ENCODE results near the gene FAM193B.

The FAM193B gene

GRCh38 chr5:177575488-177575887, 21.1 kb upstream of the FAM193B start:
- TF ChIP-seq SPI1 (IDR thresholded peaks at IDR 0.05; ENCODE audit: borderline replicate concordance, low read depth) (no peak), POLR2AphosphoS5 (IDR thresholded peaks at IDR 0.05; ENCODE audit: low read depth) (no peak), REST (IDR thresholded peaks at IDR 0.05; ENCODE audit: insufficient replicate concordance, low read depth) (no peak), GABPA (IDR thresholded peaks at IDR 0.05; ENCODE audit: low read depth) (no peak), CTCF (IDR thresholded peaks at IDR 0.05; ENCODE audit: insufficient read depth, low read length) (no peak)
- no peak overlapping the region for H3K4me3 ChIP-seq (replicated peaks; ENCODE audit: insufficient read depth, low read length)
- no peak overlapping the region for H3K27ac ChIP-seq (replicated peaks)
- no peak for DNase-seq (ENCODE audit: low read depth in 1 of 2, low spot score in 1 of 2)
- peaks cover 2% of the 10 kb centered on the region for H3K27me3 ChIP-seq (ENCODE audit: insufficient read depth, poor library complexity, severe bottlenecking)

GRCh38 chr5:177569894-177570293, 15.5 kb upstream of the FAM193B start:
- TF ChIP-seq REST (IDR thresholded peaks at IDR 0.05; ENCODE audit: insufficient replicate concordance, low read depth), result no peak
- TF ChIP-seq CTCF (IDR thresholded peaks at IDR 0.05; ENCODE audit: insufficient read depth, low read length), result no peak
- no peak for TF ChIP-seq GABPA (IDR thresholded peaks at IDR 0.05; ENCODE audit: low read depth)
- no peak for TF ChIP-seq POLR2AphosphoS5 (IDR thresholded peaks at IDR 0.05; ENCODE audit: low read depth)
- no peak for TF ChIP-seq SPI1 (IDR thresholded peaks at IDR 0.05; ENCODE audit: borderline replicate concordance, low read depth)
- H3K27ac ChIP-seq (replicated peaks), result no peak overlapping the region
- no peak for DNase-seq (ENCODE audit: low read depth in 1 of 2, low spot score in 1 of 2)
- no peak overlapping the region for H3K4me3 ChIP-seq (replicated peaks; ENCODE audit: insufficient read depth, low read length)
- H3K27me3 ChIP-seq (ENCODE audit: insufficient read depth, poor library complexity, severe bottlenecking), result no peaks in the 10 kb centered on the region

- Histone ChIP-seq H3K27ac (replicated peaks) (no peak overlapping the region), H3K4me3 (replicated peaks; ENCODE audit: insufficient read depth, low read length) (no peak overlapping the region), H3K27me3 (ENCODE audit: insufficient read depth, poor library complexity, severe bottlenecking) (no peaks in the 10 kb centered on the region)
- TF ChIP-seq REST (IDR thresholded peaks at IDR 0.05; ENCODE audit: insufficient replicate concordance, low read depth) (no peak), SPI1 (IDR thresholded peaks at IDR 0.05; ENCODE audit: borderline replicate concordance, low read depth) (no peak), GABPA (IDR thresholded peaks at IDR 0.05; ENCODE audit: low read depth) (no peak), POLR2AphosphoS5 (IDR thresholded peaks at IDR 0.05; ENCODE audit: low read depth) (no peak), CTCF (IDR thresholded peaks at IDR 0.05; ENCODE audit: insufficient read depth, low read length) (no peak)
- DNase-seq (ENCODE audit: low read depth in 1 of 2, low spot score in 1 of 2), result no peak
Measured at GRCh38 chr5:177568326-177568725, 14.0 kb upstream of the FAM193B start.

Measured in HL-60 (cell line).